Caki2 (cell line): Measurements from ENCODE around the gene TRIM36. TPM values are rescaled to one million over a fixed set of nuclear protein-coding genes. Genes with fewer than 3 reads are reported as not detected.

Source experiments
- DNase-seq: peaks from one replicate; pipeline ENCODE4 v3.0.0-alpha.2; 2015; ENCODE audit warnings: low read depth
- in situ Hi-C: cut with HindIII; loops from 2 replicates; pipeline ENCODE4 v1.10.0; 2016; ENCODE audit warnings: low sequenced_read_pairs, low pct_unique_long_range_greater_than_20kb, mixed read lengths
- total RNA-seq: library from RNA; depleted of rRNA; stranded (reverse); fragments of >200 nt; shearing (Covaris generic); gene quantifications from 2 replicates; pipeline ENCODE4 v1.2.3, GENCODE V29; 2014; ENCODE audit warnings: low replicate concordance; rRNA removed

The TRIM36 gene
- total RNA-seq, 1 experiment from 2014 or later, result 1.0 TPM

DNA sequence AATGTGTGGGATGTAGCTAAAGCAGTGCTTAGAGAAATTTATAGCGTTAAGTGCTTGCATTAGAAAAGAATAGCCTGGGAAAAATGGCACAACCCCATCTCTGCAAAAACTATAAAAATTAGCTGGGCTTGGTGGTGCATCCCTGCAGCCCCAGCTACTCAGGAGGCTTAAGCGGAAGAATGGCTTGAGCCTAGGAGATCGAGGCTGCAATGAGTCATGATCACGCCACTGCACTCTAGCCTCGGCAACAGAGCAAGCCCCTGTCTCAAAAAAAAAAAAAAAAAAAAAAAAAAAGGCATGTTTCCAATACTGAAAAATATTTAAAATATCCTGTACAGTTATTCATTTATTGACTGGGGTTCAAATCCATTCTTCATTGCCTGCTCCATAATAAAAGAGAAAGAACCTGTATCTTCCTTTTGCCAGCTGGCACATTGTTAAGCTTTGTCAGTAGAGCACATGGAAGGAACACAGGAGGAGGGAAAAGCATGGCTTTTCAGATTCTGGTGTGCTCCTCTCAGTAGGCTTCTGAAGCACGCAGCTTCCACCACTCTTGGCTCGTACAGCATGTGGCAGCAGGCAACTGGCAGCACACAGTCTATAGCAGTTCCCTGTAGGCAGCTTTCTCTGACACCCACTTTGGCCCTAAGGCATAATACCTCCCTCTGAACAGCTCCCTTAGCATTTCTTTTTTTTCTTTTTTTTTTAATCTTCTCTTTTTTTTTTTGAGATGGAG is 73.5 kb downstream of the TRIM36 start:
- DNase-seq, result no peak
- in situ Hi-C loops, result no loop called here

DNA sequence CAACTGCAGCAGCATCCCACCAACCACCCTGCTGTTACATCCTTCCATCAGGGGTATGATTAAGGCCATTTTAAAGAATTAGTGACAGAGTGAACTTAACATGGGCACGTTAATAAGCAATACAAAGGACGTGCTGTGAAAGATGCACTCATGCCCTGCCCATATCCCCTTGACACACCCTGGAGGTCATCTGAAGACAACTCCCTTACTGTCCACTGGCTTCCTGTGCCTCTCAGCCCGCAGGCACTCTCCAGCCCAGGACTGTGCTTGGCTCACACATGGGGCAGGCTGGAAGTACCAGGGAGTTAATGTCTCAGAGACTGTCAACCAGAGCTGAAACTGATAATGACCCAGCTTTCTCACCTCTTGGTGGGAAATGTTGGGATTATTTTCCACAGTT is 81.8 kb downstream of the TRIM36 start:
- no peak for DNase-seq
- in situ Hi-C loops, result no loop called here

DNA sequence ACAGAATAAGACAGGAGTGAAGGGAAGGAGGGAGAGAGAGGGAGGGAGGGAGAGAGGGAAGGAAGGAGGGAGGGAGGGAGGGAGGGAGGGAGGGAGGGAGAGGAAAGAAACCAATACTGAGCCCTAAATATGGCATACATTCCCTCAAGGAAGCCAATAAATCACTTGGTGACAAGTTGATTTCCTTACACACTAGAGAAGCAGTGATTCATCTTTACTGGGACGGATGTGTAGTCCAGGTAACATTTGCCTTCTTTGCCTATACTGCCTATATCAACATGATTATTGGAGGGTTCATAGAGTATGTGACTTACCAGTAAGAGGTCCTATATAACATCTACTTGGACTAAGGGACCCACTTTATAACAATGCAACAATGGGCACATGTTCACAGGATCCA is 83.2 kb downstream of the TRIM36 start:
- in situ Hi-C loops, result no loop called here
- no peak for DNase-seq

DNA sequence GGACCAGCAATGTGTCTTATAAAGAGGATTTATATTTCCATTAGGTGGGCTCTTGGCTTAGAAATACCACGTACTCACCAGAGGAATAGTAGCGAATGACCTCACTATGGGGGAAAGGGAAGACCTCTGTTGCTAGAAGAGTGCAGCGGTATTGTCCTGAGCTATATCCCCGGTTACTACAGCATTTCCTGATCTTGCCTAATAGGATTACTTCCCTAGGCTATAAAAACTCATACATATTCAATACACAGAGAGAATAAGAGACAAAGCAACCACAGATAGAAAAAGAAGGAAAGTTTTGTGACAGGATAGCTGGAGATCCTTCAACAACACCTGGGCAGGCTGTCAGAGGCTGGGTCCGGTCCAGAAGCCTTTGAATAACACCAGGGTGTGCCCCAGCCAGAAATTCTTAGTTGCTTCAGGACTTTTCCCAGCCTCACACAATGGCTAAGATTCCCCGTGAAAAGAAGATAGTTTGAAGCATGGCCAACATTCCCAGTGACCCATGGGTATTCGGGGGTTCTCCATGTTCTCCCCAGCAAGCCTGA is 85.4 kb downstream of the TRIM36 start:
- no peak for DNase-seq
- in situ Hi-C loops, result no loop called here

DNA sequence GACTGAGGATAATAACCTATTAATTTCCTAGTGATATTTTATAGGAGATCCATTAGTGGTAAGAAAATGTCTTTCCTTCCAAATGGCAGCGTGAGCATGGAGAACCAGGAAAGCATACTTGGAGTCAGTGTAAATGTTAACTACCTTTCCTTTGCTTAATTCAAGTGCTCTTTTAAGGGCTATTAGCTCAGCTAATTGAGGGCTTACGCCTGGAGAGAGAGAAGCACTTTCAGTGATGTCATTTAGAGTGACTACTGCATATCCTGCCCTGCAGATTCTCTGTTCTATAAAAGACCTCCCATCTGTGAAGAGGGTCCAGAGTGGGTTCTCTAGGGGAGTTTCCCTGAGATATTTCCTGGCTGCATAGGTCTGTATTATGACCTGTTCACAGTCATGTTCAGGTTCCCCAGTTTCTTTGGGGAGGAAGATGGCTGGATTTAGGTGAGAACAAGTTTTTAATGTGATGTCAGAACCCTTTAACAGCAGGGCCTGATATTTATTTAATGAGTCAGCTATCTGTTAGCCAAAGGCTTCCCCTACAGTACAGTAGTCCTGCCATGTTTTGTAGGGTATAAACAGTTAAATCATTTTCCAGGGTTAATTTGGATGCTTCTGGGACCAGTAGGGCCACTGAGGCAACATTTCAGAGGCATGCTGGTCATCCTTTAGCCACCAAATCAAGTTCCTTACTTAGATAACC is 89.6 kb downstream of the TRIM36 start:
- no peak for DNase-seq
- in situ Hi-C loops, result no loop called here

Other genes with a start within 250 kb of the TRIM36 start
- 1.3 and 9.1 TPM in 2 replicates for gene PGGT1B, start 93.0 kb upstream of the TRIM36 start, total RNA-seq
- 5.0 and 6.4 TPM in 2 replicates for gene CCDC112, start 126.7 kb upstream of the TRIM36 start, total RNA-seq